HG03521 (cell line): Measurements from ENCODE around the gene FMNL1.
"Not testable (repeated sequence)": the region's sequence is repeated elsewhere in the genome, so short reads cannot be mapped to it uniquely, and the experiment has no call there.

Experiments
- ATAC-seq: cut with Tn5 transposase; IDR thresholded peaks from one replicate; pipeline ENCODE4 v1.9.1; 2021; ENCODE audit warnings: mild to moderate bottlenecking, moderate library complexity; ENCODE audit not compliant: unreplicated experiment

The FMNL1 gene

GRCh38 chr17:45234641-45235415 lies 13.1 kb downstream of the FMNL1 start:
- ATAC-seq, result no peak

- no peak for ATAC-seq
Measured at GRCh38 chr17:45235416-45236281, 14.0 kb downstream of the FMNL1 start.

DNA sequence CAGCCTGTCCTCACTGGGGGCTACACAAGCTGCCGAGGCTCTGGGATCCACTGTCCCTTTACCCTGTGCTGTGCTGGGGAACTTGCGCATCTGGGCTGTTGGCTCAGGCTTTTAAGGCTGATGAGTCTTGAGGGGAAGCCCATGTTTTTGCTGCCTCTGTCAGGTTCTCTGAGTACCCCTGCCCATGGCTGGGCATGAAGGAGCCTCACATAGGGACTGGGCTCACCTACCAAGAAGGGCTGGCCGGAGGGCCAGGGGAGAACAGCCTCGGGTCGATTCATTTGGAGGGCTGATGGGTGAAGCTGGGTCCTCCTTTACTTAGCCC lies 14.6 kb downstream of the FMNL1 start:
- ATAC-seq, result no peak

GRCh38 chr17:45237686-45238085 lies 16.0 kb downstream of the FMNL1 start:
- ATAC-seq, result no peak

DNA sequence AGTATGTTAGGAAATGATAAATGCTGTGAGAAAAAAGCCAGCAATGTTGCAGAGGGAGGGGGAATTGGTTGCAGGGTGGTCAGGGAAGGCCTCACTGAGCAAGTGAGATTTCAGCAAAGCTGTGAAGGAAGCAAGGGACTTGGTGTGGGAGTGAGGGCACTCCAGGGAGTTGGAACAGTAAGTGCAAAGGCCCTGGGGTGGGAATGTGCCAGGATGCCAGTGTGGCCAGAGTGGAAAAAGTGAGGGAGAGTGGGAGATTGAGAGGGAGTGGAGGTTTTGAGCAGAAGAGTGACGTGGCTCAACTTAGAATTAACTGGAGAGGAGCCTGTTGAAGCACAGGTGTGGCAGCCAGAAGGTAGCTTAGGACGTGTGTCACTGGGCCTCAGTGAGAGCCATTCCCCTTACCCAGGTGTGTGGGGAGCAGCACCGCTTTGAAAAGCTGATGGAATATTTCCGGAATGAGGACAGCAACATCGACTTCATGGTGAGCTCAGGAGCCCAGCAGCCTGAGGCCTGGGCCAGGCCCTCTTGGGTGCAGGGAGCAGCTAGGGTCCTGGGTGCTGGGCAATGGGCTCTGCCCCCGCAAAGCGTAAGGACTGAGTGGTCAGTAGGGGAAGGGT lies 16.6 kb downstream of the FMNL1 start:
- ATAC-seq, result no peak

GRCh38 chr17:45240905-45241327 lies 19.2 kb downstream of the FMNL1 start:
- ATAC-seq, result no peak

- no peak for ATAC-seq
Measured at GRCh38 chr17:45241328-45242028, 19.8 kb downstream of the FMNL1 start.

- no peak for ATAC-seq
Measured at GRCh38 chr17:45242029-45242414, 20.3 kb downstream of the FMNL1 start.

- no peak for ATAC-seq
Measured at GRCh38 chr17:45243750-45244149, 22.1 kb downstream of the FMNL1 start.

GRCh38 chr17:45244725-45245656 lies 23.3 kb downstream of the FMNL1 start:
- ATAC-seq, result no peak

GRCh38 chr17:45246338-45246737 lies 24.7 kb downstream of the FMNL1 start:
- no peak for ATAC-seq

DNA sequence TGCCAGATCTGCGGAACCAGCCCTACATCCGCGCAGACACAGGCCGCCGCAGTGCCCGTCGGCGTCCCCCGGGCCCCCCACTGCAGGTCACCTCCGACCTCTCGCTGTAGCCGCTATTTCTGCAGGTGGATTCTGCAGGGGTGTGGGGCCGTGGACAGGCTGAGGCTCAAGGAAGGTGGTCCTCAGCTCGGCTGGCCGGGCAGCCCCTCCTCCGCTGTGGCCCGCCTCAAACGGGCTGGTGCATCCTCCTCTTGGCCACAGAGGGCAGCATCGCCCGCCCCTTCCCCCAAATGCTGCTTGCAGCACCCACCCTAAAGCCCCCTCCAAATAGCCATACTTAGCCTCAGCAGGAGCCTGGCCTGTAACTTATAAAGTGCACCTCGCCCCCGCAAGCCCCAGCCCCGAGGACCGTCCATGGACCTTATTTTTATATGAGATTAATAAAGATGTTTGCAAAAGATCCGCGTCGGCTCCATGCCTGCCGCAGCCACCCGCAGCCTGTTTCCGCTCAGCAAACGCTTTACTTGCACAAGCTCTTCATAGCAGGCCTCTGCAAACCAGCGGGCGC lies 25.3 kb downstream of the FMNL1 start:
- no peak for ATAC-seq

DNA sequence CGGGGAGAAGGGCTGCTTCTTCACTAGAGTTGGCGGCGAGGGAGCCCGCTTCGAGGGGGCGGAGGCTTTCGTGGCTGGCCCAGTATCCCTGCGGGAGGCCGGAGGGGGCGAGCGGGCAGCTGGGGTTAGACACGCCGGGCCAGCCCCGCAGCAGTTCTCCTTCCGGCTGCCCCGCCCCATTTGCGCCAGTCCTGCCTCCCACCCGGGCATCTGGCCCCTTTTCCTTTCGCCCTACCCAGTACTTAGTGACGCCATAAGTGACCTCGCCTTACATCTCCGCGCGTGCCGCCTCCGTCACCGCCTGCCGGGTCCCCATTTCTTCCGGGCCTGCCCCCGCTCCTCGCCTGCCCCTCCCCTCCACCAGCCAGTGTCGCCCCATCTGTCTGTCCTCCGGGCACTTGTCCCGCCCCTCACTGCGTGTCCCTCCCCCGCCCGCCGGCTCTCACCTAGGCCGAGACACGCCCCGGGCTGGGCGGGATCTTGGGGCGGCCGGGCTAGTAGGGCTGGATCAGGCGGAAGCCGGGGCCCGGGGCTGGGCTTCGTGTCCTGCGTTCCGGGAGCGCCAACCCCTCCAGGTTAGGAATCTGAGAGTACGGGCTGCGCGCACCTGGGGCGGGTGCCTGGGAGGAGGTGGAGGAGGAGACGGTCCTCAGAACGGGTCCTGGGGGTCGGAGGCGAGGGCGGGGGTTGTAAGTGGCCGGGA lies 25.9 kb downstream of the FMNL1 start:
- ATAC-seq, result peak; percentile 81

GRCh38 chr17:45248132-45248957 lies 26.7 kb downstream of the FMNL1 start:
- ATAC-seq, result peak; percentile 46

- ATAC-seq, result no peak
Measured at GRCh38 chr17:45251931-45252330, 30.2 kb downstream of the FMNL1 start.

DNA sequence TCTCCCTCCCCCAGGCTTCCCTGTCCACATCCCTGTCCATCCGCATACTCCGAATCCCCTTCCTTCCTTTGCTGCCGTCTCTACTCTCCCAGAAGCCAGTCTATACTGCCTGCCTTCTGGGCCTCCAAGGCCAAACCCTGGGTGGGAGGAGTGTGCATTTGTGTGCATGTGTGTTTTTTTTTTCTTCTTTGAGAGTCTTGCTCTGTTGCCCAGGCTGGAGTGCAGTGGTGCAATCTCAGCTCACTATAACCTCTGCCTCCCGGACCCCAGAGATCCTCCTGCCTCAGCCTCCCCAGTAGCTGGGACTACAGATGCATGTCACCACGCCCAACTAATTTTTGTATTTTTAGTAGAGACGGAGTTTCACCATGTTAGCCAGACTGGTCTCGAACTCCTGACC lies 31.6 kb downstream of the FMNL1 start:
- ATAC-seq, result not testable (repeated sequence)

DNA sequence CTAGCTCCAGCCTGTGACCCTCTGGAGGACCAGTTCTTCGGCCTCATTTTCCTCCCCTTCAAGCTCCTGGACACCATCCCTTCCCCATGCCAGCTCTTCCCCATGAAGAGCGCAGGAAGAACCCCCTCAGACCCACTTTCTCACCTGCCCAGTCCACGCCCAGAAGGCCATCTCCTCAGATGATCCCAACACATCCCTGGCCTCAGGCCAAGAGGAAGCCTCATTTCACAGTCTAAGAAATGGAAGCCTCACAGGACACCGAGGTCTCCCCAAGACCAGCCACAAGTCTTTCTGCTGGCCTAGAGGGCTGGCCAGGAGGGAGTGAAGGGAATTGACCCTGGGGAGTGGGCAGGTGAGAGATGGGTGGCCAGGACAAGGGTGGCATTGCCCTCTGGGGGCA lies 32.2 kb downstream of the FMNL1 start:
- no peak for ATAC-seq

DNA sequence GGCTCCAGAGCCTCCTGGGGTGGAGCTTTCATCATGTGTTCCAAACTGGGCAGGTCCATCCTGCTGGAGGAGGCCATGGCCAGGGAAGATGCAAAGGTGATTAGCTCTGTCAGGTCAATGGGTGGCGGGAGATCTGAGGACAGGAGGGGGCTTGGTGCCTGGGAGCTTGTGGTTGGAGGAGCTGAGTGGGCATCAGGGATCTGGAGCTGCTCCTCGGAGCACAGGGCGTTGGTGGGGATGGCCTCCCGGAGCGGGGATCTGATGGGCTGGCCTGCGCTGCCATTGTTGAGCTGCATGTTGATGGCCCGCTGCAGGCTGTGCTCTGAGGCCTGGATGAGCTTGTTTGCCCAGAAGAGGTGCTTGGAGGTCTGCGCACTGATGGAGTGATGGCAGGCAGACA lies 33.7 kb downstream of the FMNL1 start:
- no peak for ATAC-seq
